Measurements from ENCODE around the gene GRM8. TPM values are rescaled to one million over a fixed set of nuclear protein-coding genes. Genes with fewer than 3 reads are reported as not detected.

The GRM8 gene
- total RNA-seq, 4 donors from 2014 or later, result 0.11 TPM; not detected in 3

- DNase-seq (ENCODE audit: extremely low spot score), result no peak
- no peaks in the 10 kb centered on the region for H3K9me3 ChIP-seq
- H3K4me3 ChIP-seq, result no peak overlapping the region
- no peaks in the 10 kb centered on the region for H3K4me1 ChIP-seq
- TF ChIP-seq CTCF (IDR thresholded peaks at IDR 0.05) (no peak), POLR2AphosphoS5 (IDR thresholded peaks at IDR 0.05) (no peak), POLR2A (IDR thresholded peaks at IDR 0.05; ENCODE audit: low read depth) (no peak), EP300 (IDR thresholded peaks at IDR 0.05) (no peak)
- H3K36me3 ChIP-seq, result no peaks in the 10 kb centered on the region
- no peaks in the 10 kb centered on the region for H3K27me3 ChIP-seq
- no peak overlapping the region for H3K27ac ChIP-seq (replicated peaks in 1 of 4)
- intact Hi-C loops (cut with DNase I), result no loop called here
These were observed 231.6 kb downstream of the GRM8 start for GRCh38 chr7:127021019-127021738.

GRCh38 chr7:127018889-127019288 lies 233.9 kb downstream of the GRM8 start:
- 70% methylated on average over 2 of the region's 2 CpGs for WGBS
- no peak overlapping the region for H3K27ac ChIP-seq (replicated peaks in 1 of 4)

GRCh38 chr7:127017196-127017595 lies 235.5 kb downstream of the GRM8 start:
- H3K4me3 ChIP-seq, result no peak overlapping the region
- WGBS, result 62% methylated on average over 2 of the region's 2 CpGs
- H3K36me3 ChIP-seq, result no peaks in the 10 kb centered on the region
- H3K27ac ChIP-seq (replicated peaks in 1 of 4), result no peak overlapping the region
- no peaks in the 10 kb centered on the region for H3K27me3 ChIP-seq
- TF ChIP-seq CTCF (IDR thresholded peaks at IDR 0.05) (no peak), EP300 (IDR thresholded peaks at IDR 0.05) (no peak), POLR2A (IDR thresholded peaks at IDR 0.05; ENCODE audit: low read depth) (no peak), POLR2AphosphoS5 (IDR thresholded peaks at IDR 0.05) (no peak)
- no peaks in the 10 kb centered on the region for H3K9me3 ChIP-seq
- no peaks in the 10 kb centered on the region for H3K4me1 ChIP-seq
- DNase-seq (ENCODE audit: extremely low spot score), result no peak
- intact Hi-C loops (cut with DNase I), result no loop called here

More at GRCh38 chr7:127018889-127019288, 233.9 kb downstream of the GRM8 start:
- intact Hi-C loops (cut with DNase I), result no loop called here
- Histone ChIP-seq H3K36me3 (no peaks in the 10 kb centered on the region), H3K27me3 (no peaks in the 10 kb centered on the region), H3K4me1 (no peaks in the 10 kb centered on the region), H3K9me3 (no peaks in the 10 kb centered on the region), H3K4me3 (no peak overlapping the region)
- no peak for TF ChIP-seq EP300 (IDR thresholded peaks at IDR 0.05)
- TF ChIP-seq POLR2AphosphoS5 (IDR thresholded peaks at IDR 0.05), result no peak
- no peak for TF ChIP-seq POLR2A (IDR thresholded peaks at IDR 0.05; ENCODE audit: low read depth)
- no peak for TF ChIP-seq CTCF (IDR thresholded peaks at IDR 0.05)
- no peak for DNase-seq (ENCODE audit: extremely low spot score)

- H3K4me1 ChIP-seq, result no peaks in the 10 kb centered on the region
- H3K27ac ChIP-seq (replicated peaks in 1 of 4), result no peak overlapping the region
- no peaks in the 10 kb centered on the region for H3K36me3 ChIP-seq
- 81% methylated on average over 3 of the region's 3 CpGs for WGBS
- TF ChIP-seq POLR2AphosphoS5 (IDR thresholded peaks at IDR 0.05) (no peak), CTCF (IDR thresholded peaks at IDR 0.05) (no peak), POLR2A (IDR thresholded peaks at IDR 0.05; ENCODE audit: low read depth) (no peak)
- intact Hi-C loops (cut with DNase I), result no loop called here
- no peaks in the 10 kb centered on the region for H3K27me3 ChIP-seq
- no peak overlapping the region for H3K4me3 ChIP-seq
- no peak for DNase-seq (ENCODE audit: extremely low spot score)
- no peaks in the 10 kb centered on the region for H3K9me3 ChIP-seq
These were observed 252.0 kb downstream of the GRM8 start for GRCh38 chr7:127000725-127001124.

GRCh38 chr7:126996659-126997058 lies 256.1 kb downstream of the GRM8 start:
- TF ChIP-seq POLR2AphosphoS5 (IDR thresholded peaks at IDR 0.05) (no peak), POLR2A (IDR thresholded peaks at IDR 0.05; ENCODE audit: low read depth) (no peak), EP300 (IDR thresholded peaks at IDR 0.05) (no peak), CTCF (IDR thresholded peaks at IDR 0.05) (no peak)
- H3K4me1 ChIP-seq, result no peaks in the 10 kb centered on the region
- H3K27ac ChIP-seq (replicated peaks in 1 of 4), result no peak overlapping the region
- H3K27me3 ChIP-seq, result peaks cover 0 to 8% (median 0%) of the 10 kb centered on the region in 4 donors
- H3K4me3 ChIP-seq, result no peak overlapping the region
- no peaks in the 10 kb centered on the region for H3K36me3 ChIP-seq
- WGBS, result 90% methylated on average over 1 of the region's 1 CpG
- DNase-seq (ENCODE audit: extremely low spot score), result no peak
- intact Hi-C loops (cut with DNase I), result no loop called here
- no peaks in the 10 kb centered on the region for H3K9me3 ChIP-seq
